Measurements from ENCODE around the gene CHST2.

The CHST2 gene

DNA sequence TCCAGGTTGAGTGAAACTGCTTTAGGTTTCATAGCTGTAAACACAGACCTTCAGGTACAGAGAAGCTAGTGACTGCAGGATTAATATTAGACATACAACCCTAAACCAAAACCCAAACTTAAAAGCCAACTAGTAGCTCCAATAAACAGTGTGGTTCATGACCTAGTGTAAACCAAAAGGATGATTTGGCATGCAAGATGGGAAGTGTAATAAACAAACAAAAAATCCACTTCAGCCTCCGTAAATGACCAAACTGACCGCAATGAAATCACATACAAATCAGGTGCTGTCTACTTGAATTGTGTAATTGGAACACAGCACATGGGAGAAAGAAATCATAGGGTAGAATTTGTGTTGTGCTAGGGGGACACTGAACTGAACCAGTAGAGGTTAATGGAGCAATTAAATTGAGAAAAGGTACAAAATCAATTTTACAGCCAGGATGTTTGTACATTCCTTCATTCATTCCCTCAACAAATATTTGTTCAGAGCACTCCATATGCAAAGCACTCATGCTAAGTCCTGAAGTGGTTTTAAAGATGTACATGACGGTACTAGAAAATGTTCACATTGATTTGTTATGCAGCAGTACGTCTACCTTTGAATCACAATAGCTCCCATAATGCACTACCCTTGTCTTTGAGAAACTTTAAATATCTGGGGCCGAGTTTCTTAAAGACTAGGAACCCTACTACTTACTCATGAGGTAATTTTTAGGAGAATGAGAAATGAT is 21.4 kb upstream of the CHST2 start:
- in situ Hi-C loops (cut with MboI; ENCODE audit: low sequenced_read_pairs), result no loop called here

DNA sequence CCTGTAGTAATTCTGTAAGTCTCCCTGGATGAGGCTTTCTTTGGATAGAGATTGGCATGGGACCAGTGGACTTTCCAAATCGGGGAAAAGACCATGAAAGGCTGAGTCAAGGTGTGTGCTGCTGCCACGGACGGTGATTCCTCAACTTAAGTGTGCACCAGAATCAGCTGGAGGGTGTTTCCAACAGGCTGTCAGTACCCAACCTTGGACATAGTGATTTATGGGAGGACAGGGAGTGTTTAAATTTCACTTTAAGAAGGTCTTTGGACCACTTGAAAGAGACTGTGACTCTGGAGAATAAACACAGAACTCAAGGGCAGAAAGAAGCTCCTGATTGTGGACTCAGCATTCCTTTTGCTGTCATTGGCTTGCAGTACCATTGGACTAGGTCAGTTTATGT is 20.4 kb upstream of the CHST2 start:
- in situ Hi-C loops (cut with MboI; ENCODE audit: low sequenced_read_pairs), result no loop called here

GRCh38 chr3:143099690-143100089 is 19.9 kb upstream of the CHST2 start:
- in situ Hi-C loops (cut with MboI; ENCODE audit: low sequenced_read_pairs), result no loop called here

- in situ Hi-C loops (cut with MboI; ENCODE audit: low sequenced_read_pairs), result no loop called here
These were observed 19.1 kb upstream of the CHST2 start for GRCh38 chr3:143100451-143100850.

- in situ Hi-C loops (cut with MboI; ENCODE audit: low sequenced_read_pairs), result no loop called here
These were observed 17.7 kb upstream of the CHST2 start for GRCh38 chr3:143101792-143102381.

DNA sequence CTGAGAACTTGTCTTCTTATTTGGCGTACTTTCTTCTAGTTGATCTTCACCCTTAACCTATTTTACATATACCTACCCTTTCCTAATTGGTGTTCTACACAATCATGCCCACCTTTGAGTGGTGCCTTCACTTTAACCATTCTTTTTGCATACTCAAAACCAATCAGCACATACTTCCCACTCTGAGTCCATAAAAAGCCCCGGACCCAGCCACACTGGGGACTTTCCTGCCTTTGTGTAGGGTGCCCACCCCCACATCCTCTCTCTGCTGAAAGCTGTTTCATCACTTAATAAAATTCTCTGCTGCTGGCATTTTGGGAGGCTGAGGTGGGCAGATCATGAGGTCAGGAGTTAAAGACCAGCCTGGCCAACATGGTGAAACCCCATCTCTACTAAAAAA is 15.9 kb upstream of the CHST2 start:
- in situ Hi-C loops (cut with MboI; ENCODE audit: low sequenced_read_pairs), result no loop called here

- in situ Hi-C loops (cut with MboI; ENCODE audit: low sequenced_read_pairs), result no loop called here
These were observed 14.4 kb upstream of the CHST2 start for GRCh38 chr3:143105170-143105569.

DNA sequence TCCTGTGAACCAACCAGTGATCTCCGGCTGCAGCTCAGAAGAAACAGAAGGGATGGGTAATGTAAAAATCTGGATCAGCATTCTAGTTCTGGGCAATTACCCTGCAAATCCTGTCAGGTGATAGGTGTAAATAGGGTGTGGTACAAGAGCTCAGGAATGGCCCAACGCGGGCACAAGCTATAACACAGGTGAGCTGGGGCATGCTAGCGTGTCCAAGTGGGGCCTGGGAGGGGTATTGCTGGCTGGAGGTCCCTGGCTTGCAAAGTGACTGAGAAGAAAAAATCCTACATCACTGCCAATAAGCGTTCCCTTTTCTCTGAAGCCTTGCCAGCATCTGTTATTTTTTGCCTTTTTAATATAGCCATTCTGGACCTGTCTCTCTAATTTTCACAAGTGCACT is 9.7 kb upstream of the CHST2 start:
- in situ Hi-C loops (cut with MboI; ENCODE audit: low sequenced_read_pairs), result no loop called here

- in situ Hi-C loops (cut with MboI; ENCODE audit: low sequenced_read_pairs), result no loop called here
These were observed 9.2 kb upstream of the CHST2 start for GRCh38 chr3:143110371-143110770.

DNA sequence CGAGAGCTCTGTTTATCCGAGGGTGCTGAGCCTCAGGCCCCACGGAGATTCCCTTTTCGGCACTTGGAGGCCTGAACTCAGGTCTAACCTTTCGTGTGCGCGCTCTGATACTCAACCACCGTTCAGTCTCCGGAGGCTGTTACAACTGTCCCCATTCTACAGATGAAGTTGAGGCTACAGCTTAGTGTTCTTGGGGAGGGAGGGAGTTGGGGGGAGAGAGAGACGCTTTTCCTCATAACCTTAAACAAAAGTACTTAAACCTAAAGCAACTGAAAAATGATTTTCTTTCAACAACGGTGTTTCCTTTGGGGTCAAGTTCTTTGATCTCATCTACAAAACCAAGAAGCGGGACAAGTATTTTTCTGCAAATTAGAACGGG is 952 bp upstream of the CHST2 start:
- in situ Hi-C loops (cut with MboI; ENCODE audit: low sequenced_read_pairs), result no loop called here

DNA sequence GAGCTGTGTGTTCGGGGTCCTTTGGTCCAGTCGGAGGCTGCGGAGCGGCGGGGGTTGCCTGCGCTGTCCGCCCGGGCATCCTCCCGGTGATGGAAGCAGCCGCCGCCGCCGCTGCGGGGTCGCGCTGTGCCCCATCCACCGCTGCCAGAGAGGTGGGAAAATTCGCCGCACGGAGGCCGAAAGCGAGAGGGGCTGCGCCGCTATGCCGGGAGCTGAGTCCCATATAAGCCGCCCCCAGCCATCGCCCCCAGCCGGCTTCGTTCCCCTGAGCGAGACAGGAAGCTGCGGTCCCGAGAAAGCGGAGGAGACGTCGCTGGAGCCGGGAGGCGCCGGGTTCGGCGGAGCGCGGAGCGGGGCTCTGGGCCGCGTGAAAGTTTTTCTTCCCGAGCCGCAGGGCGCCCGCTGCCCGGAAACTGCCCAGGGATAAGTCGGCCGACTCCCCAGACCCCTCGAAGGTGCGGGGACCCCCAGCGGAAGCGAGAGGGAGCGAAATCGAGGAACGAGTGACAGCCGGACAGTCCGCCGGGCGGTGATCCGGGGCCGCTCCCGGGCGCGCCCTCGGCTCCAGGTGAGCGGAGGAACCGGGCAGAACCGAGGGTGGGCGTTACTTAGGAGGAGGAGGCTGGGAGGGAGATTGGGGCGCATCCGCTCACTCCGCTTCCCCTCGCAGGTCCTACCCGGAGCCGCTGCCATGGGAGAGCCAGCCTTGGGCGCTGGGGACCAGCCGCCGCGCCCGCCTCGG is 574 bp downstream of the CHST2 start:
- in situ Hi-C loops (cut with MboI; ENCODE audit: low sequenced_read_pairs), result no loop called here

DNA sequence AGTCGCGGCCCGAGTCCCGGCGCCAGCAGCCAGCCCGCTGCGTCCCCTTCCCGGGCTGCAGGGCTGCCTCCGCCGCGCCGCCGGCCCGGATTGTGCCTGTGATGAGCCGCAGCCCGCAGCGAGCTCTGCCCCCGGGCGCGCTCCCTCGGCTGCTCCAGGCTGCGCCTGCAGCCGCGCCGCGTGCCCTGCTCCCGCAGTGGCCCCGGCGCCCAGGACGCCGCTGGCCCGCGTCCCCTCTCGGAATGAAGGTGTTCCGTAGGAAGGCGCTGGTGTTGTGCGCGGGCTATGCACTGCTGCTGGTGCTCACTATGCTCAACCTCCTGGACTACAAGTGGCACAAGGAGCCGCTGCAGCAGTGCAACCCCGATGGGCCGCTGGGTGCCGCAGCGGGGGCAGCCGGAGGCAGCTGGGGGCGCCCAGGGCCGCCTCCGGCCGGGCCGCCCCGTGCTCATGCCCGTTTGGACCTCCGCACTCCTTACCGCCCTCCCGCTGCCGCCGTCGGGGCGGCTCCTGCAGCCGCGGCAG is 1.2 kb downstream of the CHST2 start:
- in situ Hi-C loops (cut with MboI; ENCODE audit: low sequenced_read_pairs), result no loop called here

- in situ Hi-C loops (cut with MboI; ENCODE audit: low sequenced_read_pairs), result no loop called here
These were observed 1.9 kb downstream of the CHST2 start for GRCh38 chr3:143121241-143122088.

DNA sequence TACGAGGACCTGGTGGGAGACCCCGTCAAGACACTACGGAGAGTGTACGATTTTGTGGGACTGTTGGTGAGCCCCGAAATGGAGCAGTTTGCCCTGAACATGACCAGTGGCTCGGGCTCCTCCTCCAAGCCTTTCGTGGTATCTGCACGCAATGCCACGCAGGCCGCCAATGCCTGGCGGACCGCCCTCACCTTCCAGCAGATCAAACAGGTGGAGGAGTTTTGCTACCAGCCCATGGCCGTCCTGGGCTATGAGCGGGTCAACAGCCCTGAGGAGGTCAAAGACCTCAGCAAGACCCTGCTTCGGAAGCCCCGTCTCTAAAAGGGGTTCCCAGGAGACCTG is 2.5 kb downstream of the CHST2 start:
- in situ Hi-C loops (cut with MboI; ENCODE audit: low sequenced_read_pairs), result no loop called here

DNA sequence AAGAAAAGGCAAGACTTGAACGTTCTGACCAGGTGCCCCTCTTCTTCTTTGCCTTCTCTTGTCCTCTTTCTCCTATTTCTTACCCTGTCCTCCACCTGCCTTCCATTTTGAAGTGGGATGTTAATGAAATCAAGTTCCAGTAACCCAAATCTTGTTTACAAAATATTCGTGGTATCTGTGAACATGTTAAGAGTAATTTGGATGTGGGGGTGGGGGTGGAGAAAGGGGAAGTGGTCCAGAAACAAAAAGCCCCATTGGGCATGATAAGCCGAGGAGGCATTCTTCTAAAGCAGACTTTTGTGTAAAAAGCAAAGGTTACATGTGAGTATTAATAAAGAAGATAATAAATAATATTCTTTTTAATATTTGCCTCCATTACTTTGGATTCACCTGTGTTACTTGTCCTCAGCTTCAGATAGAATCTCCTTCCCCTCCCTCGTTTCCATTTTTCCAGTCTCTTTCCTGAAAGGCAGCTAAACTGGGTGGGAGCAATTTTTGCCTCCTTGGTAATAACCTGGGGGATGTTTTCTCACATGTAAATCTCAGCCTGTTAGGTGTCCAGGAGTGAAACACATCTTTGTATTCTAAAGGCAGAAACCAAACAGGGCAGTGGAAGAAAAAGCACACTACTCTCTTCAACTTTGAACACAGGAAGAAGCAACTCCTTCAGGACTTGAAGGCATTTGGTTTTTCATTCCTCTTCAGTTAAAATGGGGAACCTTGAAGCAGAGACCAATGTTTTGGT is 3.2 kb downstream of the CHST2 start:
- in situ Hi-C loops (cut with MboI; ENCODE audit: low sequenced_read_pairs), result no loop called here

GRCh38 chr3:143123353-143123984 is 3.9 kb downstream of the CHST2 start:
- in situ Hi-C loops (cut with MboI; ENCODE audit: low sequenced_read_pairs), result no loop called here

DNA sequence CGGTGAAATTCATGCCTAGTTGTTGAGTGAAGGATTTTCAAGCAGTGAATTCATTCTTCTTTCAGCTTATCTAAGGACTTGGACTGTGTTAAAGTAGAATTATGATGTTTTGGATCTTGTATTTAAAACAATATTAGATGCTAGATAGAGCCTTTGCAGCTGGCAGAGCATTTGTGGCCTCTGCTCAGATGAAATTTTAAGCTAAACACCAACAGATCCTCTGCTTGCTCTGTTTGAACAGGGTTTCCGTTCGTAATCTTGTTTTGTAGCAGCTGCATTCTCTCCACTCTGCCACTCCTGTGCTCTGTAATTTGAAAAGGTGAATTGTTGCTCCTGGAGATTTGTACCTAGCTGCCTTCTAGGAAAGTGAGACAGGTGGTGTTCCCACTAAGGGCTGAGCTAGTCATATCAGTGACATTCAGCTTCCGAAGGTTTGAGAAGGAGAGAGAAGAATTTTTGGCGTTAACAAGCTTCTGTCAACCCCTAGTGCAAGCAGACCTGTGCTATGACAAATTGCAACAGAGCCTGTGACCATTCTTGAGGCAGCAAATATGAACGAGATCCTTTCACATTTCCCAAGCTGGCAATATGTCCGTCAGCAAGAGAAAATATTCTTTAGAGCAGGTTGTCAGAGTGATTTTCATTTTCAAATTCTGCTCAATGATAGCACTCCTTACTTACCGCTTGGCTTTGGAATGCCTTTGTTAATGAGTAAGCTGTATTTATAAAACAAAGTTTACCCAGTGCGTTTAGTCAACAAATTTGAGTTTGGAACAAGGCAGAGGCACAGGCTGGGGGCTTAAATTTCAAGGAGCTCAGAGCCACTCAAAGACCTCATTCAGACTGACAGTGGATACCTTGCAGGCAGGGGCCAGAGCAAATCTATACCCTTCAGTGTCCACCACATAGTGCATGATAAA is 5.3 kb downstream of the CHST2 start:
- in situ Hi-C loops (cut with MboI; ENCODE audit: low sequenced_read_pairs), result no loop called here

GRCh38 chr3:143127801-143128200 is 8.2 kb downstream of the CHST2 start:
- in situ Hi-C loops (cut with MboI; ENCODE audit: low sequenced_read_pairs), result no loop called here
